ENCODE data around the gene SART3. TPM values are rescaled to one million over a fixed set of nuclear protein-coding genes. Genes with fewer than 3 reads are reported as not detected.
A peak's percentile ranks its signal among the peaks of the same experiment; 100 is the strongest.

Gene SART3
- total RNA-seq, 1 donor from 2014 or later: 43.3 TPM

GRCh38 chr12:108570743-108571608, 10.0 kb upstream of the SART3 start:
- peaks cover 4 to 14% (median 6%) of the 10 kb centered on the region in 3 donors for H3K4me1 ChIP-seq (ENCODE audit: control insufficient read depth in 3 of 3, insufficient read depth in 3 of 3, low read length in 3 of 3)
- no peaks in the 10 kb centered on the region for H3K9me3 ChIP-seq (ENCODE audit: control insufficient read depth in 3 of 3, low read length in 3 of 3)
- H3K36me3 ChIP-seq (ENCODE audit: control insufficient read depth in 3 of 3, insufficient read depth in 3 of 3, low read length in 3 of 3): peaks cover 34 to 37% (median 37%) of the 10 kb centered on the region in 3 donors
- no peak overlapping the region for H3K9ac ChIP-seq (ENCODE audit: low read depth in 1 of 3, low read length in 3 of 3)
- no peaks in the 10 kb centered on the region for H3K27me3 ChIP-seq (ENCODE audit: control insufficient read depth in 3 of 3, insufficient read depth in 3 of 3, low read length in 3 of 3)
- no peak overlapping the region for H3K27ac ChIP-seq (ENCODE audit: low read depth, low read length)
- H3K4me3 ChIP-seq (ENCODE audit: low read length in 3 of 3): no peak overlapping the region

GRCh38 chr12:108568338-108569154, 7.6 kb upstream of the SART3 start:
- H3K4me1 ChIP-seq (ENCODE audit: control insufficient read depth in 3 of 3, insufficient read depth in 3 of 3, low read length in 3 of 3): peaks cover 18 to 34% (median 19%) of the 10 kb centered on the region in 3 donors
- H3K27me3 ChIP-seq (ENCODE audit: control insufficient read depth in 3 of 3, insufficient read depth in 3 of 3, low read length in 3 of 3): no peaks in the 10 kb centered on the region
- H3K9me3 ChIP-seq (ENCODE audit: control insufficient read depth in 3 of 3, low read length in 3 of 3): no peaks in the 10 kb centered on the region
- H3K36me3 ChIP-seq (ENCODE audit: control insufficient read depth in 3 of 3, insufficient read depth in 3 of 3, low read length in 3 of 3): peaks cover 37 to 57% (median 54%) of the 10 kb centered on the region in 3 donors
- no peak overlapping the region for H3K27ac ChIP-seq (ENCODE audit: low read depth, low read length)
- H3K9ac ChIP-seq (ENCODE audit: low read depth in 1 of 3, low read length in 3 of 3): no peak overlapping the region
- H3K4me3 ChIP-seq (ENCODE audit: low read length in 3 of 3): no peak overlapping the region

GRCh38 chr12:108567406-108568337, 6.7 kb upstream of the SART3 start:
- Histone ChIP-seq H3K27ac (ENCODE audit: low read depth, low read length) (peak overlapping the region; percentile 17), H3K4me1 (ENCODE audit: control insufficient read depth in 3 of 3, insufficient read depth in 3 of 3, low read length in 3 of 3) (peaks cover 24 to 41% (median 24%) of the 10 kb centered on the region in 3 donors), H3K36me3 (ENCODE audit: control insufficient read depth in 3 of 3, insufficient read depth in 3 of 3, low read length in 3 of 3) (peaks cover 37 to 57% (median 54%) of the 10 kb centered on the region in 3 donors)

GRCh38 chr12:108566452-108566851, 5.5 kb upstream of the SART3 start:
- no peaks in the 10 kb centered on the region for H3K27me3 ChIP-seq (ENCODE audit: control insufficient read depth in 3 of 3, insufficient read depth in 3 of 3, low read length in 3 of 3)
- H3K4me1 ChIP-seq (ENCODE audit: control insufficient read depth in 3 of 3, insufficient read depth in 3 of 3, low read length in 3 of 3): peaks cover 29 to 48% (median 30%) of the 10 kb centered on the region in 3 donors
- no peaks in the 10 kb centered on the region for H3K9me3 ChIP-seq (ENCODE audit: control insufficient read depth in 3 of 3, low read length in 3 of 3)
- peak overlapping the region in 2 of 3 donors; percentile 5 to 7 for H3K9ac ChIP-seq (ENCODE audit: low read depth in 1 of 3, low read length in 3 of 3)
- H3K27ac ChIP-seq (ENCODE audit: low read depth, low read length): peak overlapping the region; percentile 74
- no peak overlapping the region for H3K4me3 ChIP-seq (ENCODE audit: low read length in 3 of 3)
- H3K36me3 ChIP-seq (ENCODE audit: control insufficient read depth in 3 of 3, insufficient read depth in 3 of 3, low read length in 3 of 3): peaks cover 37 to 57% (median 54%) of the 10 kb centered on the region in 3 donors

More at GRCh38 chr12:108567406-108568337, 6.7 kb upstream of the SART3 start:
- Histone ChIP-seq H3K27me3 (ENCODE audit: control insufficient read depth in 3 of 3, insufficient read depth in 3 of 3, low read length in 3 of 3) (no peaks in the 10 kb centered on the region), H3K9ac (ENCODE audit: low read depth in 1 of 3, low read length in 3 of 3) (no peak overlapping the region), H3K4me3 (ENCODE audit: low read length in 3 of 3) (no peak overlapping the region), H3K9me3 (ENCODE audit: control insufficient read depth in 3 of 3, low read length in 3 of 3) (no peaks in the 10 kb centered on the region)

- no peaks in the 10 kb centered on the region for H3K9me3 ChIP-seq (ENCODE audit: control insufficient read depth in 3 of 3, low read length in 3 of 3)
- H3K4me1 ChIP-seq (ENCODE audit: control insufficient read depth in 3 of 3, insufficient read depth in 3 of 3, low read length in 3 of 3): peaks cover 29 to 48% (median 30%) of the 10 kb centered on the region in 3 donors
- no peak overlapping the region for H3K4me3 ChIP-seq (ENCODE audit: low read length in 3 of 3)
- H3K9ac ChIP-seq (ENCODE audit: low read depth in 1 of 3, low read length in 3 of 3): peak overlapping the region in 2 of 3 donors; percentile 5 to 7
- H3K36me3 ChIP-seq (ENCODE audit: control insufficient read depth in 3 of 3, insufficient read depth in 3 of 3, low read length in 3 of 3): peaks cover 37 to 57% (median 54%) of the 10 kb centered on the region in 3 donors
- H3K27me3 ChIP-seq (ENCODE audit: control insufficient read depth in 3 of 3, insufficient read depth in 3 of 3, low read length in 3 of 3): no peaks in the 10 kb centered on the region
- peak overlapping the region; percentile 74 for H3K27ac ChIP-seq (ENCODE audit: low read depth, low read length)
Measured at GRCh38 chr12:108565976-108566375, 5.0 kb upstream of the SART3 start.

- H3K36me3 ChIP-seq (ENCODE audit: control insufficient read depth in 3 of 3, insufficient read depth in 3 of 3, low read length in 3 of 3): peaks cover 39 to 57% (median 54%) of the 10 kb centered on the region in 3 donors
- H3K9ac ChIP-seq (ENCODE audit: low read depth in 1 of 3, low read length in 3 of 3): no peak overlapping the region
- H3K27ac ChIP-seq (ENCODE audit: low read depth, low read length): peak overlapping the region; percentile 74
- no peaks in the 10 kb centered on the region for H3K9me3 ChIP-seq (ENCODE audit: control insufficient read depth in 3 of 3, low read length in 3 of 3)
- H3K4me3 ChIP-seq (ENCODE audit: low read length in 3 of 3): no peak overlapping the region
- H3K4me1 ChIP-seq (ENCODE audit: control insufficient read depth in 3 of 3, insufficient read depth in 3 of 3, low read length in 3 of 3): peaks cover 31 to 49% (median 34%) of the 10 kb centered on the region in 3 donors
- H3K27me3 ChIP-seq (ENCODE audit: control insufficient read depth in 3 of 3, insufficient read depth in 3 of 3, low read length in 3 of 3): no peaks in the 10 kb centered on the region
Measured at GRCh38 chr12:108565146-108565545, 4.2 kb upstream of the SART3 start.

GRCh38 chr12:108564724-108565123, 3.8 kb upstream of the SART3 start:
- no peak overlapping the region for H3K9ac ChIP-seq (ENCODE audit: low read depth in 1 of 3, low read length in 3 of 3)
- H3K4me3 ChIP-seq (ENCODE audit: low read length in 3 of 3): no peak overlapping the region
- H3K9me3 ChIP-seq (ENCODE audit: control insufficient read depth in 3 of 3, low read length in 3 of 3): no peaks in the 10 kb centered on the region
- H3K27me3 ChIP-seq (ENCODE audit: control insufficient read depth in 3 of 3, insufficient read depth in 3 of 3, low read length in 3 of 3): no peaks in the 10 kb centered on the region
- peaks cover 35 to 54% (median 38%) of the 10 kb centered on the region in 3 donors for H3K4me1 ChIP-seq (ENCODE audit: control insufficient read depth in 3 of 3, insufficient read depth in 3 of 3, low read length in 3 of 3)
- H3K27ac ChIP-seq (ENCODE audit: low read depth, low read length): peak overlapping the region; percentile 74
- H3K36me3 ChIP-seq (ENCODE audit: control insufficient read depth in 3 of 3, insufficient read depth in 3 of 3, low read length in 3 of 3): peaks cover 37 to 57% (median 53%) of the 10 kb centered on the region in 3 donors

GRCh38 chr12:108563804-108564151, 2.8 kb upstream of the SART3 start:
- Histone ChIP-seq H3K9me3 (ENCODE audit: control insufficient read depth in 3 of 3, low read length in 3 of 3) (no peaks in the 10 kb centered on the region), H3K4me3 (ENCODE audit: low read length in 3 of 3) (peak overlapping the region; percentile 91 to 93 (median 93)), H3K9ac (ENCODE audit: low read depth in 1 of 3, low read length in 3 of 3) (peak overlapping the region in 2 of 3 donors; percentile 95 to 96), H3K4me1 (ENCODE audit: control insufficient read depth in 3 of 3, insufficient read depth in 3 of 3, low read length in 3 of 3) (peaks cover 42 to 62% (median 46%) of the 10 kb centered on the region in 3 donors), H3K27ac (ENCODE audit: low read depth, low read length) (peak overlapping the region; percentile 74), H3K36me3 (ENCODE audit: control insufficient read depth in 3 of 3, insufficient read depth in 3 of 3, low read length in 3 of 3) (peaks cover 30 to 48% (median 44%) of the 10 kb centered on the region in 3 donors), H3K27me3 (ENCODE audit: control insufficient read depth in 3 of 3, insufficient read depth in 3 of 3, low read length in 3 of 3) (no peaks in the 10 kb centered on the region)
